ENCODE data around the gene FLT1.

DNA sequence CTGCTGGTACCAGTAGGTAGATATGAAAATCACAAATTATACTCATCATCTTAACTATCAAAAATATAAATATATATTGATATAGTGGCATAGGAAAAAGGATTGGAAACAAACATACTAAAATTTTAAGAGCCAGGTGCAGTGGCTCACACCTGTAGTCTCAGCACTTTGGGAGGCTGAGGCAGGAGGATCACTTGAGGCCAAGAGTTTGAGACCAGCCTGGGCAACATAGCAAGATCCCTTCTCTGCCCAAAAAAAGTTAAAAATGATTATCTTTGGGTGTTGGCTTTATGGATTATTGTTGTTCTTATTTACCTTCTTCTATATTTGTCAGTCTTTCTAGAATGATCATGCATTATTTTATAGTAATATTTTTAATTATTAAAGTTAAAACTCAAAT lies 53.4 kb downstream of the FLT1 start:
- TF ChIP-seq, protein P1, sequence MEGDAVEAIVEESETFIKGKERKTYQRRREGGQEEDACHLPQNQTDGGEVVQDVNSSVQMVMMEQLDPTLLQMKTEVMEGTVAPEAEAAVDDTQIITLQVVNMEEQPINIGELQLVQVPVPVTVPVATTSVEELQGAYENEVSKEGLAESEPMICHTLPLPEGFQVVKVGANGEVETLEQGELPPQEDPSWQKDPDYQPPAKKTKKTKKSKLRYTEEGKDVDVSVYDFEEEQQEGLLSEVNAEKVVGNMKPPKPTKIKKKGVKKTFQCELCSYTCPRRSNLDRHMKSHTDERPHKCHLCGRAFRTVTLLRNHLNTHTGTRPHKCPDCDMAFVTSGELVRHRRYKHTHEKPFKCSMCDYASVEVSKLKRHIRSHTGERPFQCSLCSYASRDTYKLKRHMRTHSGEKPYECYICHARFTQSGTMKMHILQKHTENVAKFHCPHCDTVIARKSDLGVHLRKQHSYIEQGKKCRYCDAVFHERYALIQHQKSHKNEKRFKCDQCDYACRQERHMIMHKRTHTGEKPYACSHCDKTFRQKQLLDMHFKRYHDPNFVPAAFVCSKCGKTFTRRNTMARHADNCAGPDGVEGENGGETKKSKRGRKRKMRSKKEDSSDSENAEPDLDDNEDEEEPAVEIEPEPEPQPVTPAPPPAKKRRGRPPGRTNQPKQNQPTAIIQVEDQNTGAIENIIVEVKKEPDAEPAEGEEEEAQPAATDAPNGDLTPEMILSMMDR (conservative IDR thresholded peaks at IDR 0.05; ENCODE audit: low read length) = no peak
- no peak for TF ChIP-seq EZH2phosphoT487 (IDR thresholded peaks at IDR 0.05; ENCODE audit: borderline replicate concordance, low read depth, low read length)

Data from OCI-LY7 (cell line).